Heart left ventricle (tissue), 13 donors: Measurements from ENCODE around the gene MAPK11.

Experiments
- CTCF ChIP-seq, 12 donors: fragments of 200-600 bp; sonication (generic) in 4 of 12; IDR thresholded peaks; one replicate each; pipeline versions ENCODE4 v1.5.0 to v1.8.0; 2018 to 2022; ENCODE audit warnings: antibody characterized with exemption in 12 of 12, mild to moderate bottlenecking in 5 of 12
- POLR2A ChIP-seq, 2 donors: fragments of 450-650 bp; IDR thresholded peaks; one replicate each; pipeline ENCODE4 v1.6.1; 2017; ENCODE audit warnings: antibody characterized with exemption in 2 of 2, mild to moderate bottlenecking in 2 of 2, moderate library complexity in 2 of 2
- donor health status: ischemic (EF 13 %, LVEDD 7.1; RV severe dilation, severe dysfunction).
- donor health status: DM: no; HTN: yes; CAD: no.
- donor health status: DM: no; HTN: no; CAD: no.
- donor health status: ischemic (EF 25% LVEDD 6.9; RV normal size, moderate dysfunction).
- donor health status: ischemic (EF 25% LVEDD 5.7; RV mildly dilated, moderate dysfunction).
- donor health status: ischemic (EF 35%, LVEDD 5.7; RV mildly dilated, moderate dysfunction).
- donor health status: nonischemic (EF 11% LVEDD 7.7; RV severe dilation, severe dysfunction).
- donor health status: DM: yes; HTN: yes; CAD: no.
- donor health status: PGD.
- donor health status: ischemic (EF 29% LVEDD 5.4; RV normal size, mild dysfunction).
- donor health status: nonischemic (EF 23%, LVEDD 6.1; RV moderate dilation, normal function).

DNA sequence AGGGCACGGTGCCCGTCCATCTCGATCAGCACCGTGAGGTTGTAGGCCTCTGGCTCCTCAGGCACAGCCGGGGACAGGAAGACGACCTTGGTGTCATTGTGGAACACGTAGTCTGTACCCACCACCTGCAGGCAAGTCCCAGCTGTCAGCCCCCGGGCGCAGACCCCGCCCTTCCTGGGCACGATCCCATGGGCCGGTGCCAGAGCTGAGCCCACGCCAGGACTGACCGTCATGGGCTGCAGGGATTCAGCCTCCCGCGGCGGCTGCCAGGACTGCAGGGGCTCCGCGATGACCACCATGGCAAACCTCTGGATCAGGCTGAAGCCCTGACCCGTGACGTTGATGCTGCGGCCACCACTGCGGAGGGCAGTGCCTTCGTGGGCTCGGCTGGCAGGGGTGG is 11.8 kb upstream of the MAPK11 start:
- TF ChIP-seq CTCF (IDR thresholded peaks at IDR 0.05) (no peak), POLR2A (IDR thresholded peaks at IDR 0.05) (no peak)
